Measurements from ENCODE around the gene RBM48. TPM values are rescaled to one million over a fixed set of nuclear protein-coding genes. Genes with fewer than 3 reads are reported as not detected.
"Not testable (repeated sequence)": the region's sequence is repeated elsewhere in the genome, so short reads cannot be mapped to it uniquely, and the experiment has no call there.

Gene RBM48
- total RNA-seq (ENCODE audit: unreplicated experiment) = 15.4 TPM
- long read RNA-seq, transcript RBM48-201 (5 exons, 1,742 nt) = major isoform, 12 of 18 reads
- long read RNA-seq, partial matches to known transcripts = 0 of 18 reads
- long read RNA-seq, other reads (novel, unspliced or antisense) = 6 of 18 reads

GRCh38 chr7:92528188-92528957 lies at the start of gene RBM48, which contains the start of gene PEX1:
TSS of gene RBM48 (plus strand) at chr7:92528795. CDS start at chr7:92528814, 19 bp downstream.
TSS of gene PEX1 (minus strand) at chr7:92528520. CDS start at chr7:92528435, 85 bp downstream.
- TF ChIP-seq CTCF (IDR thresholded peaks at IDR 0.05; ENCODE audit: partially characterized antibody, unreplicated experiment) = no peak
- H3K36me3 Mint-ChIP-seq (ENCODE audit: unreplicated experiment) = no peaks in the 10 kb centered on the region

GRCh38 chr7:92479146-92479545 lies 49.4 kb upstream of the RBM48 start:
- H3K4me1 Mint-ChIP-seq (ENCODE audit: low read depth, unreplicated experiment); DNase-seq; H3K9me3 Mint-ChIP-seq (ENCODE audit: unreplicated experiment); H3K27ac Mint-ChIP-seq (ENCODE audit: unreplicated experiment); H3K36me3 Mint-ChIP-seq (ENCODE audit: unreplicated experiment); H3K27me3 Mint-ChIP-seq (ENCODE audit: unreplicated experiment); H3K4me3 Mint-ChIP-seq (ENCODE audit: unreplicated experiment): not testable (repeated sequence)

More at GRCh38 chr7:92528188-92528957, at the start of gene RBM48, which contains the start of gene PEX1:
- Mint-ChIP-seq H3K9me3 (ENCODE audit: unreplicated experiment) (peaks cover 14% of the 10 kb centered on the region), H3K27ac (ENCODE audit: unreplicated experiment) (peak within 1 kb of the TSS; percentile 96), H3K4me1 (ENCODE audit: low read depth, unreplicated experiment) (peaks cover 6% of the 10 kb centered on the region), H3K4me3 (ENCODE audit: unreplicated experiment) (peak within 1 kb of the TSS; percentile 97), H3K27me3 (ENCODE audit: unreplicated experiment) (peaks cover 4% of the 10 kb centered on the region)
- peak; percentile 94 for DNase-seq

GRCh38 chr7:92483624-92484023 lies 45.0 kb upstream of the RBM48 start:
- H3K27ac Mint-ChIP-seq (ENCODE audit: unreplicated experiment); H3K9me3 Mint-ChIP-seq (ENCODE audit: unreplicated experiment); H3K27me3 Mint-ChIP-seq (ENCODE audit: unreplicated experiment): not testable (repeated sequence)

GRCh38 chr7:92484226-92484625 lies 44.4 kb upstream of the RBM48 start:
- DNase-seq; H3K27me3 Mint-ChIP-seq (ENCODE audit: unreplicated experiment); H3K36me3 Mint-ChIP-seq (ENCODE audit: unreplicated experiment); H3K27ac Mint-ChIP-seq (ENCODE audit: unreplicated experiment); H3K9me3 Mint-ChIP-seq (ENCODE audit: unreplicated experiment); H3K4me3 Mint-ChIP-seq (ENCODE audit: unreplicated experiment); H3K4me1 Mint-ChIP-seq (ENCODE audit: low read depth, unreplicated experiment): not testable (repeated sequence)

More at GRCh38 chr7:92483624-92484023, 45.0 kb upstream of the RBM48 start:
- not testable (repeated sequence) for DNase-seq; H3K4me1 Mint-ChIP-seq (ENCODE audit: low read depth, unreplicated experiment); H3K36me3 Mint-ChIP-seq (ENCODE audit: unreplicated experiment); H3K4me3 Mint-ChIP-seq (ENCODE audit: unreplicated experiment)

- H3K27ac Mint-ChIP-seq (ENCODE audit: unreplicated experiment) = no peak overlapping the region
These were observed 43.2 kb upstream of the RBM48 start for GRCh38 chr7:92485267-92485892.

GRCh38 chr7:92485974-92486373 lies 42.6 kb upstream of the RBM48 start:
- Mint-ChIP-seq H3K4me3 (ENCODE audit: unreplicated experiment) (no peak overlapping the region), H3K27me3 (ENCODE audit: unreplicated experiment) (no peaks in the 10 kb centered on the region), H3K27ac (ENCODE audit: unreplicated experiment) (no peak overlapping the region), H3K4me1 (ENCODE audit: low read depth, unreplicated experiment) (no peaks in the 10 kb centered on the region), H3K9me3 (ENCODE audit: unreplicated experiment) (no peaks in the 10 kb centered on the region), H3K36me3 (ENCODE audit: unreplicated experiment) (no peaks in the 10 kb centered on the region)
- no peak for TF ChIP-seq CTCF (IDR thresholded peaks at IDR 0.05; ENCODE audit: partially characterized antibody, unreplicated experiment)
- no peak for DNase-seq

More at GRCh38 chr7:92485267-92485892, 43.2 kb upstream of the RBM48 start:
- no peak for DNase-seq
- TF ChIP-seq CTCF (IDR thresholded peaks at IDR 0.05; ENCODE audit: partially characterized antibody, unreplicated experiment) = no peak
- no peaks in the 10 kb centered on the region for H3K27me3 Mint-ChIP-seq (ENCODE audit: unreplicated experiment)
- no peaks in the 10 kb centered on the region for H3K4me1 Mint-ChIP-seq (ENCODE audit: low read depth, unreplicated experiment)
- H3K4me3 Mint-ChIP-seq (ENCODE audit: unreplicated experiment) = no peak overlapping the region
- H3K36me3 Mint-ChIP-seq (ENCODE audit: unreplicated experiment) = no peaks in the 10 kb centered on the region
- no peaks in the 10 kb centered on the region for H3K9me3 Mint-ChIP-seq (ENCODE audit: unreplicated experiment)
